Raji (cell line): ENCODE results near the gene RAMP1.

Experiments used
- POLR2A ChIP-seq: IDR thresholded peaks from 2 replicates; pipeline ENCODE4 v1.6.1; 2011; ENCODE audit warnings: low read depth, low read length, control low read depth; ENCODE audit not compliant: insufficient read depth

RAMP1 gene

DNA sequence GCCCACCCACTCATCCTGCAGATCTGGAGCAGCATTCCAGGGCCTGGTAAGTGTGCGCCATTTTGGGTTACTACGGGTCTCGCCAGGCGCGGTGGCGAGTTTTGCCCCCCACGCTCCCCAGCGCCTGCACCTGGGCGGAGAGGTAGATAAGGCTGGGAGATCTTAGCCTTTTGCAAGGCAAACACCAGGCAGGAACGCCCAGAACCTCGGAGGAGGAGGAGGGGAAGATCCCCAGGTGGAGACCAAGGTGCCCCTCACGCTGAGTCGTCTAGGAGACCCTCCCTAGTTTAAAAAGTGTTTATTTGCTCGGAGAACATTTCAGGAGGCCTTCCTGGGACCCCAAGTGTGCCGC, 365 bp upstream of the RAMP1 start:
- TF ChIP-seq POLR2A: no peak

- TF ChIP-seq POLR2A: no peak
Measured at GRCh38 chr2:237860273-237860935, 981 bp downstream of the RAMP1 start.

- TF ChIP-seq POLR2A: no peak
Measured at GRCh38 chr2:237861875-237862527, 2.6 kb downstream of the RAMP1 start.

DNA sequence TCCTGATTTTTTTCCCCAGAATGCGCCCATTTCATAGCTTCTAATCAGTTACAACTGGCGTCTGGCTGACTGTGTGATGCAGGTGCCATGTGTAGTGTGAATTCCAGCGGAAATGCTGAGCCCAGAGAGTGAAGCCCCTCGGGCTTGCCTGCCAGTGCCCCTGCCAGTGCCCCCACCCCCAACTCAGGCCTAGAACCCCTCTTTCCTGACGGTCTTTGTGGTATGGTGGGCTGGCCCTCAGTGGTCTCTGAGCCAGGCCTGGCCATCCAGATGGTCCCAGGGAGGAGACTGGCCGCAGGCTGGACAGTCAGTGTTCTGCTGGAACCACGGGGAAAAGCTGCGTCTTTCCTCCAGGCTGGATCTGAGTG, 3.1 kb downstream of the RAMP1 start:
- no peak for TF ChIP-seq POLR2A

GRCh38 chr2:237863102-237863511, 3.7 kb downstream of the RAMP1 start:
- no peak for TF ChIP-seq POLR2A

DNA sequence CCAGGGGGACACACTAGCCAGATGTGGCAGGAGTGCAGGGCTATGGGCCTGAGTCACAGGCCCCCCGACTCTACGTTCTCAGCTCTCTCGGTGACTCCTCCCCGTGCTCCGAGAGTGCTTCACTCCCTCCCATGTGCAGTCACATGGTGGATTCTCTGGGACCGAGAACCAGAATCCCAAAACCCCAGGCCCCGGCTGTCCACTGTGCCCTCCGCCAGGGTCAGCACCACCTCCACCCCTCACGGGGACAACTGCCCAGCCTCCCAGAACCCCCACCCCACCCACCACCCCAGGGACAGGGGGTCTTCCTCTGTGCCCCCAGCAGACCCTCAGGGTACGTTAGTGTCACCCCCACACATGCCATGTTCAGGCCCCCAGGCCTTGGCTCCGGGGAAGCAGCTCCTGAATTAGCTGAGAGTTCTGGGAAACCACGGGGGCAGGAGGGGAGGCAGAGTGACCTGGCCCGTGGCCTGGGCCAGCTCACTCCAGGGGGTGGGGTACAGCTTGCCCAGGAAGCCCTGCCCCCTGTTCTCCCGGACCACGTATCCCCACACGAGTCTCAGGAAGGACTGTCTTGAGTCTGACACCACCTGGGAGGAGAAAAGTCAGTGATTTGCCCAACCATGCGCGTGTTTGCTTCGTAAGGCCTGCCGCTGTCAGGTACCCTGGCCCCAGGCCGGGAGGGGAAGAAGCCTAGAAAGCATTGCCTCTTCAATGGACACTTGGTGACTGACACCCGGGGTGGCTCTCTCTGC, 4.4 kb downstream of the RAMP1 start:
- no peak for TF ChIP-seq POLR2A

GRCh38 chr2:237864444-237864931, 5.1 kb downstream of the RAMP1 start:
- no peak for TF ChIP-seq POLR2A

DNA sequence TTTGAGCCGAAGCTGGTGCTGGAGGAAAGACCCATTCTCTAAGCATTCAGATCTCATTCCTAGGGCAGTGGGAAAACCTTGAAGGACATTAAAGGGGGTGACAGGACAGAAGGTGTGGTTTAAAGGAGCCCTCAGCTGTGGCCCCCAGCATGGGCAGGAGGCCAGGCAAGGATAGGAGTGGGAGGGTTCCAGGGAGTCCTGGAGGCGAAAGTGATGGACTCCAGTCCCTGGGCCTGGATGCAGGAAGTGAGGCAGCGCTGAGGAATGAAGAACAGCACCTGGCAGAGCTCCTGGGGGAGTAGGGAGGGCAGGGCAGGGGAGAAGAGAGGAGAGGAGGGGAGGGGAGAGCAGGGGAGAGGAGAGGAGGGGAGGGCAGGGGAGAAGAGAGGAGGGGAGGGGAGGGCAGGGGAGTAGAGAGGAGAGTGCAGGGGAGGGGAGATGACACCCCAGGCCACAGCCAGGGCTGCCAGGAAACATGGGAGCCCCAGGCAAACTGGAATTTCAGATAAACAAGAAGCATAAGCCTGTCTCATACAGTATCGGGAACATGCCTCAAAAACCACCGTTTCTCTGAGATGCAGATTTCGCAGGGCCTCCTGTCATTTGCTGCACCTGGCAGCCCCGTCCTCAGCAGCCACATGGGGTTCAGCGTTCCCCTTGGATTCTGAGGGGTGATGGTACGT, 5.7 kb downstream of the RAMP1 start:
- no peak for TF ChIP-seq POLR2A

DNA sequence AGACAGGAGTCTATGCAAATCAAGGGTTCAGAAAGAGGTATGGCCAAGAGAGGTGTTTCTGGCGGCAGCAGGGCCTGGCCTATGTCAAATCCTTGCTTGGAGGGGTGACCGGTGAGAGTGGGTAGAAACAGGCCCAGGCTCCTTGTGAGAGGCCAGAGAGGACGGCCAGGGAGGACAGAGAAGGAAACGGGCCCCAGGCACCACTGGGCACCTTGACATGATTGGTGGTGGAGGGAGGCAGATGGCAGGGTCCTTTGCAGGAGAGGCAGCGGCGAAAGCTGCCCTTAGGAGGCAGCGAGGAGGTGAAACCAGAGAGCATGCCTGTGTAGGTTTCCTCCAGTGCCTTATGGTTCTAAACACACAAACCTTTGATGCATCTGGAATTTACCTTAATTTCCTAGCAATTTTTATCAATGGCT, 6.2 kb downstream of the RAMP1 start:
- no peak for TF ChIP-seq POLR2A

DNA sequence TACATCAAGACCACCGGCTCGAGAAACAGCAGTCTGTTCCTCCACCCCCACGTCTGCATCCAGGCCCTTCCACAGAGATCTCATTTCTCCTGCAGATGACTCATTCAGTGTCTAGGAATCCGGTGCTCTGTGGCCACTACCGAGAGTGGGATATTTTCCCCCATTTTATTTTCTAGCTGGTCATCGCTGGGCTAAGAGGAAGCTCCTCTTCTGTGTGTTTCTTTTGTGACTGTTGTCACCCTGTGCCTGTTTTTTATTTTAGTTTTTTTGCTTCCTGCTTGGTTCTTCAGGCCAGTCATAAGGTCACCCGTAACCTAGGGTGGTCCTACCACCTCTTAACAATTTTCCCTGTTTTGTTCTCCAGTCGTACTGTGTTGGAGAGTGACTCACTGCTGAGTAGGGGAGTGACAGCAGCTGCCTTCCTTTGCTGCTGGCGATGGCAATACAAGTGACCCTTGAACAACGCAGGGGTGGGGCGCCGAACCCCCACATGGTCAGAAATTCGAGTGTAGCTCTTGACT, 6.7 kb downstream of the RAMP1 start:
- no peak for TF ChIP-seq POLR2A

DNA sequence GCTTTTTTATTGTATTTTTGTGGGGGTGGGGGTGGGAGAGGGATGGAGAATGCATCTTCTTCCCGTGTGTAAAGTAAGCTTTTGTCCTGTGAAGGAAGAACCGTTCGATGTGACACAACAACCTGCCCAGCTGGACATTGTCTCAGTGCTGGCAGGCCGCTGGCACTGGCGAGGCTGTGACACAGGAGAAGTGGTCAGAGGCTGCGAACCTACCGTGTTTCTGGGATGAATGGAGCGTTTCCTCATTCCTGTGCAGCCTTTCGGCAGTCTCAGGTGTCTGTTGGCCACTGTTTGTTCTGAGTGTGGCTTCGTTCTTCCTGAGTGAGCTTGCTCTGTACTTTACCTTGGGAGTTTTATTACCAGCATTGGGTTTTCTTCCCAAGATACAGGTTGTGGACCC, 8.0 kb downstream of the RAMP1 start:
- TF ChIP-seq POLR2A: no peak

DNA sequence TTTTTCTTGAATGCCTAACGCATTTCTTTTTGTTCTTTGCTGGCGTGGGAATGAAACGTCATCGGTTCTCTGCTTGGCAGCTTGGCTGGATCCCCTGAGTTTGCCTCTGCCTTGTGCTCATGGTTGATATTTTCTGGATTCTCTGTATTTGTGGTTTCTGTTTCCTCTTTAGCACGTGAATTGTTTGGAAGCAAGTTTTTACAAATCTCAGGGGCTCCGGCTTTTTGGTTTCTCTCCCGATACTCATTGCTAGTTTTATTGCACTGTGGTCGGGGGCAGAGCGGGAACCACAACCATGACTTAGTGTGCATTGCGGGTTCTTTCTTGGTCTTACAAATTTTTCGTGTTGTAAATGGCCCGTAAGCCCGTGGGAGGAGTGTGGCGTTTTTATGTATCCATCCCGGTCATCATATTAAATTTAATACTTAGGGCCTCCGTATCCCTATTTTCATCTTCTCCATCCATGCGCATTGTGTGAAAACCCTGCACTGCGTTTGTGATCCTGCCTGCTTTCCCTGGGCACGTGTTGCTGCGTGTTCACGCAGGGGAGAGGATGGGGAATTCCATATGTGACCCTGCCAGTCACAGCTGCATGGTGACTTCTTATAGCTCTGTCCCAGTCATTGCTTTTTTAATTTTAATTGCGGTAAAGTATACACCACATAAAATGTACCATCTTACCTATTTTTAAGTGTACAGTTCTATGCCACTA, 9.4 kb downstream of the RAMP1 start:
- no peak for TF ChIP-seq POLR2A

GRCh38 chr2:237869343-237870102, 10.1 kb downstream of the RAMP1 start:
- no peak for TF ChIP-seq POLR2A

GRCh38 chr2:237870126-237870525, 10.7 kb downstream of the RAMP1 start:
- TF ChIP-seq POLR2A: no peak
